ENCODE measurements around the gene OSTM1. TPM values are rescaled to one million over a fixed set of nuclear protein-coding genes. Genes with fewer than 3 reads are reported as not detected.

Gene OSTM1
- total RNA-seq, 1 donor from 2014 or later = 13.6 TPM

DNA sequence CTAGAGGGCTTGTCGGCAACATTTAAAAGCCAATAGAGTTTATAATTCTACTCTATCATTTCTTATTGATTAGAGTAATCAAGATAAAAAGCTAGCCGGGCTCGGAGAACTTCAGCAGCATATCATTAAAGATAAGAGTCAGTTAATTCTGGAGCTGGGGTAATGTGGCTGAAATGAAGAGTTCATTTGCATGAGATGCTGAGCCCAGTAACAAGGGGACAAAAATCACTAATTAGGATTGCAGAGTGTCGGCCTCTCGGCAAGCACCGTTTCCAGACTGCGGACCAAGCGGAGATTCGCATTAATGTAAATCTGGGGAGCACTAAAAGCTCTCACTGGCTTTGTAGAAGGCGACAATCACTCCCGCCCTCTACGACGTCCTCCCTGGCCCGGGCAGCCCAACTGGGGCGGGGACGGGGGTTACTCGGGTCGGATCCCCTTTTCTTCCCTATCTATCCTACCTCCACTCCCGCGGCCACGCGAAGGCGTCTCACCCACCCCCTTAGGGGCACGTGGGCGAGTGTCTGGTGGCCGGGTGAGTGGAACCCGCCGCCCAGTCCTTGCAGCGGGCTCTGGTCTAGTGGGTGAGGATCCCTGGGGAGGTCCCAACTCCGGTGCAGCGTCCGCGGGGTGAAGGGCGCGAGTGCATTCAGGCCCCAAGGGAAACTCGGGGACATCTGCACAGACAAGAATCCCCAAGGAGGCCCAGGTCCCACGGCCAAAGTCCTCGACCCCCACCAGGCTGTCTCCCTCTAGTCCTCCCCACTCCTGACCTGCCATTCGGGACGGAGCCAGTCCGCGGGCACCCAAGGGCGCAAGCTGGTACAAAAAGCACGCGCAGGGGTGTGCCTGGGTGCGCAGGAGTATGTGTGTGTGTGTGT, 42.2 kb upstream of the OSTM1 start:
- H3K27me3 ChIP-seq (ENCODE audit: control insufficient read depth in 3 of 3, insufficient read depth in 3 of 3, low read length in 3 of 3) = peaks cover 74 to 82% (median 81%) of the 10 kb centered on the region in 3 donors
- H3K9ac ChIP-seq (ENCODE audit: low read depth in 1 of 3, low read length in 3 of 3) = no peak overlapping the region
- no peak overlapping the region for H3K27ac ChIP-seq (ENCODE audit: low read depth, low read length)
- peaks cover 40 to 43% (median 41%) of the 10 kb centered on the region in 3 donors for H3K4me1 ChIP-seq (ENCODE audit: control insufficient read depth in 3 of 3, insufficient read depth in 3 of 3, low read length in 3 of 3)
- peak overlapping the region; percentile 74 to 80 (median 78) for H3K4me3 ChIP-seq (ENCODE audit: low read length in 3 of 3)
- H3K36me3 ChIP-seq (ENCODE audit: control insufficient read depth in 3 of 3, insufficient read depth in 3 of 3, low read length in 3 of 3) = no peaks in the 10 kb centered on the region
- no peaks in the 10 kb centered on the region for H3K9me3 ChIP-seq (ENCODE audit: control insufficient read depth in 3 of 3, low read length in 3 of 3)

GRCh38 chr6:108115598-108116058, 41.1 kb upstream of the OSTM1 start:
- H3K4me3 ChIP-seq (ENCODE audit: low read length in 3 of 3) = peak overlapping the region; percentile 67 to 76 (median 72)
- H3K27me3 ChIP-seq (ENCODE audit: control insufficient read depth in 3 of 3, insufficient read depth in 3 of 3, low read length in 3 of 3) = peaks cover 69 to 73% (median 70%) of the 10 kb centered on the region in 3 donors
- H3K4me1 ChIP-seq (ENCODE audit: control insufficient read depth in 3 of 3, insufficient read depth in 3 of 3, low read length in 3 of 3) = peaks cover 40 to 43% (median 41%) of the 10 kb centered on the region in 3 donors

GRCh38 chr6:108114841-108115597, 40.5 kb upstream of the OSTM1 start:
- Histone ChIP-seq H3K9me3 (ENCODE audit: control insufficient read depth in 3 of 3, low read length in 3 of 3) (no peaks in the 10 kb centered on the region), H3K36me3 (ENCODE audit: control insufficient read depth in 3 of 3, insufficient read depth in 3 of 3, low read length in 3 of 3) (no peaks in the 10 kb centered on the region), H3K9ac (ENCODE audit: low read depth in 1 of 3, low read length in 3 of 3) (peak overlapping the region in 2 of 3 donors; percentile 45 to 66), H3K27me3 (ENCODE audit: control insufficient read depth in 3 of 3, insufficient read depth in 3 of 3, low read length in 3 of 3) (peaks cover 65 to 71% (median 71%) of the 10 kb centered on the region in 3 donors), H3K4me1 (ENCODE audit: control insufficient read depth in 3 of 3, insufficient read depth in 3 of 3, low read length in 3 of 3) (peaks cover 40 to 43% (median 41%) of the 10 kb centered on the region in 3 donors), H3K27ac (ENCODE audit: low read depth, low read length) (no peak overlapping the region), H3K4me3 (ENCODE audit: low read length in 3 of 3) (peak overlapping the region; percentile 67 to 76 (median 72))

More at GRCh38 chr6:108115598-108116058, 41.1 kb upstream of the OSTM1 start:
- Histone ChIP-seq H3K36me3 (ENCODE audit: control insufficient read depth in 3 of 3, insufficient read depth in 3 of 3, low read length in 3 of 3) (no peaks in the 10 kb centered on the region), H3K27ac (ENCODE audit: low read depth, low read length) (no peak overlapping the region), H3K9me3 (ENCODE audit: control insufficient read depth in 3 of 3, low read length in 3 of 3) (no peaks in the 10 kb centered on the region), H3K9ac (ENCODE audit: low read depth in 1 of 3, low read length in 3 of 3) (peak overlapping the region in 1 of 3 donors; percentile 28)

DNA sequence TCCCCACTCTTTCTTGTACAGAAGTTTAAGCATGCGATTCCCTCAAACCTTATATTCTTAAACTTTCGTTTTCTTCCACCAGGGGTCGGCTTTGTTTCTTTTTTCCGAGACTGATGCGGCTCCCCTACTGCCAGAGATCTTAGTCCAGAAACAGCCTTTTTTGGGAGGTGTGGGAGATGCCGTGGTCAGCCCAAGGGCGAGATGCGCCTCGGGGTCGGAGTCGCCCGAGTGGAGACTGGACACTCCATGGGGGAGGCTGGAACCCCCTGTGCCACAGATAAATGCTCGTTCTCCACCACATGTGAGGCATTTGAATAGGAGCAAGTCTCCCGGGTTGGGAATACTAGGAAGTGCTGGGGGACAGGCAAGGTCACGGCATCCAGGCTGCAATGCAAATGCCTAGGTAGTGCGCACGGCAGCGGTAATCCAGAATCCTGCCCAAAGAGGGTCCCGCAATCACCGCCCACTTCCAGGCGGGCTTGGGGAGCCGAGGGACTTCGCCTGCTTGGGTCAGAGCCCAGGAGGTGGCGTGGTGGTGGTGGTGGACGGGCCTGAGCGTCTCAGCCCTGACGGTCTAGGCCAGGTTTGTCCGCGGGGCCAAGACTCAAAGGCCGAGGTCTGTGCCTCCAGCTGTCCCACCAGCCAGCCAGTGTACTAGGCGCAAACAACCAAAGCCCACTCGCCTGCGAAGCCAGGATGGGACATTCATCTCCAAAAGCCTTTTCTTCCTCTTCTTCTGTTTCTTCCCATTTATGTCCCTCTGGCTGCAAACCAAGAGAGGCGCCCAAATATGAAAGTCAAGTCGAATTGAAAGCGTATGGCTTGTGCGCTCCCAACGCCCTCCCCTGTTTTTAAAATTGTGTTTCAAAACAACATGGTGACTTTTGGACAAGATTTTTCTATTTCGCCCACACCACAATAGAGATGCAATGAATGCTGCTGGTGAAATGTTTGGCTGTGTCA, 39.3 kb upstream of the OSTM1 start:
- H3K36me3 ChIP-seq (ENCODE audit: control insufficient read depth in 3 of 3, insufficient read depth in 3 of 3, low read length in 3 of 3) = no peaks in the 10 kb centered on the region
- H3K9me3 ChIP-seq (ENCODE audit: control insufficient read depth in 3 of 3, low read length in 3 of 3) = no peaks in the 10 kb centered on the region
- peaks cover 34 to 38% (median 35%) of the 10 kb centered on the region in 3 donors for H3K4me1 ChIP-seq (ENCODE audit: control insufficient read depth in 3 of 3, insufficient read depth in 3 of 3, low read length in 3 of 3)
- H3K9ac ChIP-seq (ENCODE audit: low read depth in 1 of 3, low read length in 3 of 3) = no peak overlapping the region
- H3K27ac ChIP-seq (ENCODE audit: low read depth, low read length) = no peak overlapping the region
- peak overlapping the region; percentile 36 to 67 (median 54) for H3K4me3 ChIP-seq (ENCODE audit: low read length in 3 of 3)
- peaks cover 54 to 60% (median 60%) of the 10 kb centered on the region in 3 donors for H3K27me3 ChIP-seq (ENCODE audit: control insufficient read depth in 3 of 3, insufficient read depth in 3 of 3, low read length in 3 of 3)

GRCh38 chr6:108108374-108108773, 33.8 kb upstream of the OSTM1 start:
- Histone ChIP-seq H3K9me3 (ENCODE audit: control insufficient read depth in 3 of 3, low read length in 3 of 3) (no peaks in the 10 kb centered on the region), H3K27me3 (ENCODE audit: control insufficient read depth in 3 of 3, insufficient read depth in 3 of 3, low read length in 3 of 3) (peaks cover 3 to 12% (median 10%) of the 10 kb centered on the region in 3 donors), H3K36me3 (ENCODE audit: control insufficient read depth in 3 of 3, insufficient read depth in 3 of 3, low read length in 3 of 3) (no peaks in the 10 kb centered on the region), H3K4me1 (ENCODE audit: control insufficient read depth in 3 of 3, insufficient read depth in 3 of 3, low read length in 3 of 3) (peaks cover 0 to 2% (median 0%) of the 10 kb centered on the region in 3 donors), H3K9ac (ENCODE audit: low read depth in 1 of 3, low read length in 3 of 3) (no peak overlapping the region), H3K4me3 (ENCODE audit: low read length in 3 of 3) (no peak overlapping the region), H3K27ac (ENCODE audit: low read depth, low read length) (no peak overlapping the region)

DNA sequence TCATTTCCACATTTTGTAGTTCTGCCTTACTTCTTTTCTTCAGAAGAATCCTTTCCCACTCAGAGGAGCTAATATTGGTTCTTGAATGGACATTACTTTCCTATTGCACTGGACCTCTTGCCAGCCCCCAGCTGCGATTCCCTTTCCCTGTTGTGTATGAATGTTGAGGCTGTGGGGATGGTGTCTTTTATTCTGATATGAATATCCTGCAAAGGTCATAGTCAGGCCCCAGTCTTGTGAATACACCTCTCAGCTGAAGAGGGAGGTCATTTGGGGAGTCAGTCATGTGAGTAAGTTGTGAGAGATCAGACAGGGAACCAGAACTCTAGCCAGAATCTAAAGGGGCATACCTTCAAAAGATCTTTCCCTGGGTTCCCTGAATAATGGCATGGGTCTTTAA, 32.6 kb upstream of the OSTM1 start:
- no peak overlapping the region for H3K4me3 ChIP-seq (ENCODE audit: low read length in 3 of 3)
- peaks cover 0 to 6% (median 0%) of the 10 kb centered on the region in 3 donors for H3K4me1 ChIP-seq (ENCODE audit: control insufficient read depth in 3 of 3, insufficient read depth in 3 of 3, low read length in 3 of 3)
- H3K27ac ChIP-seq (ENCODE audit: low read depth, low read length) = no peak overlapping the region
- H3K27me3 ChIP-seq (ENCODE audit: control insufficient read depth in 3 of 3, insufficient read depth in 3 of 3, low read length in 3 of 3) = peaks cover 0 to 9% (median 3%) of the 10 kb centered on the region in 3 donors
- no peak overlapping the region for H3K9ac ChIP-seq (ENCODE audit: low read depth in 1 of 3, low read length in 3 of 3)
- H3K9me3 ChIP-seq (ENCODE audit: control insufficient read depth in 3 of 3, low read length in 3 of 3) = no peaks in the 10 kb centered on the region
- H3K36me3 ChIP-seq (ENCODE audit: control insufficient read depth in 3 of 3, insufficient read depth in 3 of 3, low read length in 3 of 3) = no peaks in the 10 kb centered on the region

GRCh38 chr6:108106694-108107093, 32.2 kb upstream of the OSTM1 start:
- peaks cover 0 to 6% (median 0%) of the 10 kb centered on the region in 3 donors for H3K4me1 ChIP-seq (ENCODE audit: control insufficient read depth in 3 of 3, insufficient read depth in 3 of 3, low read length in 3 of 3)
- peaks cover 0 to 9% (median 3%) of the 10 kb centered on the region in 3 donors for H3K27me3 ChIP-seq (ENCODE audit: control insufficient read depth in 3 of 3, insufficient read depth in 3 of 3, low read length in 3 of 3)
- H3K27ac ChIP-seq (ENCODE audit: low read depth, low read length) = no peak overlapping the region
- H3K9ac ChIP-seq (ENCODE audit: low read depth in 1 of 3, low read length in 3 of 3) = no peak overlapping the region
- H3K9me3 ChIP-seq (ENCODE audit: control insufficient read depth in 3 of 3, low read length in 3 of 3) = no peaks in the 10 kb centered on the region
- H3K4me3 ChIP-seq (ENCODE audit: low read length in 3 of 3) = no peak overlapping the region
- H3K36me3 ChIP-seq (ENCODE audit: control insufficient read depth in 3 of 3, insufficient read depth in 3 of 3, low read length in 3 of 3) = no peaks in the 10 kb centered on the region

- Histone ChIP-seq H3K4me1 (ENCODE audit: control insufficient read depth in 3 of 3, insufficient read depth in 3 of 3, low read length in 3 of 3) (peaks cover 0 to 6% (median 0%) of the 10 kb centered on the region in 3 donors), H3K9ac (ENCODE audit: low read depth in 1 of 3, low read length in 3 of 3) (no peak overlapping the region), H3K27me3 (ENCODE audit: control insufficient read depth in 3 of 3, insufficient read depth in 3 of 3, low read length in 3 of 3) (peaks cover 0 to 6% (median 3%) of the 10 kb centered on the region in 3 donors), H3K4me3 (ENCODE audit: low read length in 3 of 3) (no peak overlapping the region), H3K36me3 (ENCODE audit: control insufficient read depth in 3 of 3, insufficient read depth in 3 of 3, low read length in 3 of 3) (no peaks in the 10 kb centered on the region), H3K9me3 (ENCODE audit: control insufficient read depth in 3 of 3, low read length in 3 of 3) (no peaks in the 10 kb centered on the region), H3K27ac (ENCODE audit: low read depth, low read length) (no peak overlapping the region)
Measured at GRCh38 chr6:108106261-108106660, 31.7 kb upstream of the OSTM1 start.

- peaks cover 0 to under 1% (median under 1%) of the 10 kb centered on the region in 3 donors for H3K27me3 ChIP-seq (ENCODE audit: control insufficient read depth in 3 of 3, insufficient read depth in 3 of 3, low read length in 3 of 3)
- H3K9ac ChIP-seq (ENCODE audit: low read depth in 1 of 3, low read length in 3 of 3) = no peak overlapping the region
- H3K27ac ChIP-seq (ENCODE audit: low read depth, low read length) = no peak overlapping the region
- H3K9me3 ChIP-seq (ENCODE audit: control insufficient read depth in 3 of 3, low read length in 3 of 3) = no peaks in the 10 kb centered on the region
- H3K4me3 ChIP-seq (ENCODE audit: low read length in 3 of 3) = no peak overlapping the region
- H3K4me1 ChIP-seq (ENCODE audit: control insufficient read depth in 3 of 3, insufficient read depth in 3 of 3, low read length in 3 of 3) = peaks cover 0 to 6% (median 0%) of the 10 kb centered on the region in 3 donors
- H3K36me3 ChIP-seq (ENCODE audit: control insufficient read depth in 3 of 3, insufficient read depth in 3 of 3, low read length in 3 of 3) = no peaks in the 10 kb centered on the region
Measured at GRCh38 chr6:108105571-108105970, 31.0 kb upstream of the OSTM1 start.
